ENCODE measurements around the gene TMC6. TPM values are rescaled to one million over a fixed set of nuclear protein-coding genes. Genes with fewer than 3 reads are reported as not detected.
A peak's percentile ranks its signal among the peaks of the same experiment; 100 is the strongest.

The TMC6 gene
- total and polyA plus RNA-seq, 2 of the 13 experiments (the other 11 are each of a cell fraction or from before 2014, with no cell fraction given) = 48.4 to 99.1 TPM

DNA sequence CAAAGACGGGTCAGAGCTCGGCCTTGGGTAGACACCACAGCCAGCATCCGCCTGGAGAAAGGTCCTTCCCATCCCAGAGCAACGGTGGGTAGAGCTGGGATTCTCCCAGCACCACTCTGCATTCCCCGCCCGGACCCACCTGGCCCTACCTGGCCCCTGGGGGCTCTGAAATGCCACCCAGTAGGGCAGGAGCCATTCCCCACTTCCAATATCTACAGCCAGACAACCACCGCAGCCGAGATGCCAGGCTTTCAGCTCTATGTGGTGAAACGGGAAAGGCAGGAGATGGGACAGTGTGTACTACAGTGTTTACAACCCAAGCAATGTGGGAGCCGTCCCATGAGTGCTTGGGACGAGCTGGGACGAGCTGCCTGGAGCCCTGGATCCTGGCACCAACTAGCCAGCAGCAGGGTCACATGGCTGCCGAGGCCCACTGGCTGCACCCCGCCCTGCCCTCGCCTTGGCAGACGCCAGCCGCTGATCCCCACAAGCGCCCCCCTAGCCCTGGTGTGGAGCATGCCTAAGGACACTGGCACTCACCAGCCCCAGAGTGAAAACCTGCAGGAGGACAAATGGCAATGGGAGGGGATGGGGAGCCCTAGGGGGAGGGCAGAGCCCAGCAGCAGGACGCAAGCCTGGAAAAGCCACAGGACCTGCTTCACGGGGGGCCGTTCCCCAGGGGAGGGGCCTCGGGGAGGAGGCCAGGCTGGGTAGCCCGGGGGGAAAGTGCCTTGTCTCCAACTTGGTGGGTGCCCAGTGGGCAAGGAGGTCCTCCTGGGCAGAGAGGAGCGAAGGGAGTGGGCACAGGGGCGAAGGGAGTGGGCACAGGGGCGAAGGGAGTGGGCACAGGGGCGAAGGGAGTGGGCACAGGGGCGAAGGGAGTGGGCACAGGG lies 13.5 kb downstream of the TMC6 start:
- Histone ChIP-seq H3K36me3 (replicated peaks in 1 of 2; ENCODE audit: control insufficient read depth in 1 of 2, insufficient read depth in 2 of 2, low read length in 2 of 2) (peaks cover 16 to 46% of the 10 kb centered on the region in 2 experiments), H4K20me1 (ENCODE audit: insufficient read depth, low read length) (peaks cover 16% of the 10 kb centered on the region; the same call in 1 of the 2 replicates), H2AFZ (ENCODE audit: low read length) (no peak overlapping the region), H3K79me2 (ENCODE audit: insufficient read depth, low read length) (no peaks in the 10 kb centered on the region), H3K4me3 (replicated peaks in 1 of 3; ENCODE audit: insufficient read depth in 1 of 3, low read depth in 2 of 3, low read length in 3 of 3) (no peak overlapping the region), H3K4me1 (ENCODE audit: insufficient read depth, low read length) (peaks cover 20% of the 10 kb centered on the region), H3K9me3 (ENCODE audit: low read length) (no peaks in the 10 kb centered on the region), H3K9ac (ENCODE audit: insufficient read depth, low read depth, low read length) (no peak overlapping the region), H3K27me3 (ENCODE audit: control insufficient read depth in 1 of 2, insufficient read depth in 2 of 2, low read length in 2 of 2) (no peaks in the 10 kb centered on the region), H3K4me2 (ENCODE audit: low read depth, low read length) (no peak overlapping the region), H3K27ac (ENCODE audit: extremely low read length, insufficient read depth, low read length) (no peak overlapping the region)
- in situ Hi-C loops (cut with HindIII; ENCODE audit: extremely low pct_ligation_motif_present, low pct_unique_long_range_greater_than_20kb) = loop anchor here (5.0 kb wide), 1 partner anchor 72 kb away; the partner anchor contains the start of genes AFMID and TK1
- ChIA-PET POLR2A (interaction anchor here (0.8 to 1.3 kb wide), 3 partner anchors 20 to 136 kb away, joined by 3 to 4 read pairs (median 3); no protein-coding TSS in a partner anchor), CTCF (ENCODE audit: low intra/inter-chr PET ratio, low total read pairs) (interaction anchor here (1.4 kb wide), 1 partner anchor 22 kb away, joined by 4 read pairs; no protein-coding TSS in a partner anchor)
- WGBS (ENCODE audit: low lambda C conversion rate) = 95% methylated on average over 21 of the region's 28 CpGs
- no TSS peak for BruUV-seq (replicated peaks)
- DNase-seq (ENCODE audit: low spot score) (no peak), FAIRE-seq (no peak), ATAC-seq (no peak)
- intact Hi-C loops (cut with micrococcal nuclease; ENCODE audit: unreplicated experiment) = loop anchor here (5.0 kb wide), 1 partner anchor 72 kb away; the partner anchor contains the start of genes AFMID and TK1
- peak; percentile 24 for TF ChIP-seq AGO2 (optimal IDR thresholded peaks at IDR 0.05; ENCODE audit: low read depth, low read length)
- TF ChIP-seq ZIK1 (CRISPR knock-in tag; IDR thresholded peaks at IDR 0.05; ENCODE audit: borderline replicate concordance, low read depth) = no peak
- TF ChIP-seq, protein P1, sequence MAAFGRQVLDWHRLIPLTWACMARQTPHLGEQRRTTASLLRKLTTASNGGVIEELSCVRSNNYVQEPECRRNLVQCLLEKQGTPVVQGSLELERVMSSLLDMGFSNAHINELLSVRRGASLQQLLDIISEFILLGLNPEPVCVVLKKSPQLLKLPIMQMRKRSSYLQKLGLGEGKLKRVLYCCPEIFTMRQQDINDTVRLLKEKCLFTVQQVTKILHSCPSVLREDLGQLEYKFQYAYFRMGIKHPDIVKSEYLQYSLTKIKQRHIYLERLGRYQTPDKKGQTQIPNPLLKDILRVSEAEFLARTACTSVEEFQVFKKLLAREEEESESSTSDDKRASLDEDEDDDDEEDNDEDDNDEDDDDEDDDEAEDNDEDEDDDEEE (CRISPR knock-in tag; IDR thresholded peaks at IDR 0.05) = 0 out of 2 replicates have a peak, but pooled peaks have one; percentile 28
- TF ChIP-seq EZH2 (conservative IDR thresholded peaks at IDR 0.05; ENCODE audit: low read depth, low read length) = no peak
- TF ChIP-seq ATF7 (IDR thresholded peaks at IDR 0.05) = no peak
- no peak for TF ChIP-seq ATF7 (CRISPR knock-in tag; IDR thresholded peaks at IDR 0.05)
- TF ChIP-seq HDAC2 (CRISPR knock-in tag; IDR thresholded peaks at IDR 0.05) = no peak
- TF ChIP-seq, protein P2, sequence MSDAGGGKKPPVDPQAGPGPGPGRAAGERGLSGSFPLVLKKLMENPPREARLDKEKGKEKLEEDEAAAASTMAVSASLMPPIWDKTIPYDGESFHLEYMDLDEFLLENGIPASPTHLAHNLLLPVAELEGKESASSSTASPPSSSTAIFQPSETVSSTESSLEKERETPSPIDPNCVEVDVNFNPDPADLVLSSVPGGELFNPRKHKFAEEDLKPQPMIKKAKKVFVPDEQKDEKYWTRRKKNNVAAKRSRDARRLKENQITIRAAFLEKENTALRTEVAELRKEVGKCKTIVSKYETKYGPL (CRISPR knock-in tag; IDR thresholded peaks at IDR 0.05) = no peak
- no peak for TF ChIP-seq ZFP62 (CRISPR knock-in tag; IDR thresholded peaks at IDR 0.05)
- TF ChIP-seq, protein P3, sequence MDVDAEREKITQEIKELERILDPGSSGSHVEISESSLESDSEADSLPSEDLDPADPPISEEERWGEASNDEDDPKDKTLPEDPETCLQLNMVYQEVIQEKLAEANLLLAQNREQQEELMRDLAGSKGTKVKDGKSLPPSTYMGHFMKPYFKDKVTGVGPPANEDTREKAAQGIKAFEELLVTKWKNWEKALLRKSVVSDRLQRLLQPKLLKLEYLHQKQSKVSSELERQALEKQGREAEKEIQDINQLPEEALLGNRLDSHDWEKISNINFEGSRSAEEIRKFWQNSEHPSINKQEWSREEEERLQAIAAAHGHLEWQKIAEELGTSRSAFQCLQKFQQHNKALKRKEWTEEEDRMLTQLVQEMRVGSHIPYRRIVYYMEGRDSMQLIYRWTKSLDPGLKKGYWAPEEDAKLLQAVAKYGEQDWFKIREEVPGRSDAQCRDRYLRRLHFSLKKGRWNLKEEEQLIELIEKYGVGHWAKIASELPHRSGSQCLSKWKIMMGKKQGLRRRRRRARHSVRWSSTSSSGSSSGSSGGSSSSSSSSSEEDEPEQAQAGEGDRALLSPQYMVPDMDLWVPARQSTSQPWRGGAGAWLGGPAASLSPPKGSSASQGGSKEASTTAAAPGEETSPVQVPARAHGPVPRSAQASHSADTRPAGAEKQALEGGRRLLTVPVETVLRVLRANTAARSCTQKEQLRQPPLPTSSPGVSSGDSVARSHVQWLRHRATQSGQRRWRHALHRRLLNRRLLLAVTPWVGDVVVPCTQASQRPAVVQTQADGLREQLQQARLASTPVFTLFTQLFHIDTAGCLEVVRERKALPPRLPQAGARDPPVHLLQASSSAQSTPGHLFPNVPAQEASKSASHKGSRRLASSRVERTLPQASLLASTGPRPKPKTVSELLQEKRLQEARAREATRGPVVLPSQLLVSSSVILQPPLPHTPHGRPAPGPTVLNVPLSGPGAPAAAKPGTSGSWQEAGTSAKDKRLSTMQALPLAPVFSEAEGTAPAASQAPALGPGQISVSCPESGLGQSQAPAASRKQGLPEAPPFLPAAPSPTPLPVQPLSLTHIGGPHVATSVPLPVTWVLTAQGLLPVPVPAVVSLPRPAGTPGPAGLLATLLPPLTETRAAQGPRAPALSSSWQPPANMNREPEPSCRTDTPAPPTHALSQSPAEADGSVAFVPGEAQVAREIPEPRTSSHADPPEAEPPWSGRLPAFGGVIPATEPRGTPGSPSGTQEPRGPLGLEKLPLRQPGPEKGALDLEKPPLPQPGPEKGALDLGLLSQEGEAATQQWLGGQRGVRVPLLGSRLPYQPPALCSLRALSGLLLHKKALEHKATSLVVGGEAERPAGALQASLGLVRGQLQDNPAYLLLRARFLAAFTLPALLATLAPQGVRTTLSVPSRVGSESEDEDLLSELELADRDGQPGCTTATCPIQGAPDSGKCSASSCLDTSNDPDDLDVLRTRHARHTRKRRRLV (CRISPR knock-in tag; IDR thresholded peaks at IDR 0.05) = no peak
- TF ChIP-seq, protein P4, sequence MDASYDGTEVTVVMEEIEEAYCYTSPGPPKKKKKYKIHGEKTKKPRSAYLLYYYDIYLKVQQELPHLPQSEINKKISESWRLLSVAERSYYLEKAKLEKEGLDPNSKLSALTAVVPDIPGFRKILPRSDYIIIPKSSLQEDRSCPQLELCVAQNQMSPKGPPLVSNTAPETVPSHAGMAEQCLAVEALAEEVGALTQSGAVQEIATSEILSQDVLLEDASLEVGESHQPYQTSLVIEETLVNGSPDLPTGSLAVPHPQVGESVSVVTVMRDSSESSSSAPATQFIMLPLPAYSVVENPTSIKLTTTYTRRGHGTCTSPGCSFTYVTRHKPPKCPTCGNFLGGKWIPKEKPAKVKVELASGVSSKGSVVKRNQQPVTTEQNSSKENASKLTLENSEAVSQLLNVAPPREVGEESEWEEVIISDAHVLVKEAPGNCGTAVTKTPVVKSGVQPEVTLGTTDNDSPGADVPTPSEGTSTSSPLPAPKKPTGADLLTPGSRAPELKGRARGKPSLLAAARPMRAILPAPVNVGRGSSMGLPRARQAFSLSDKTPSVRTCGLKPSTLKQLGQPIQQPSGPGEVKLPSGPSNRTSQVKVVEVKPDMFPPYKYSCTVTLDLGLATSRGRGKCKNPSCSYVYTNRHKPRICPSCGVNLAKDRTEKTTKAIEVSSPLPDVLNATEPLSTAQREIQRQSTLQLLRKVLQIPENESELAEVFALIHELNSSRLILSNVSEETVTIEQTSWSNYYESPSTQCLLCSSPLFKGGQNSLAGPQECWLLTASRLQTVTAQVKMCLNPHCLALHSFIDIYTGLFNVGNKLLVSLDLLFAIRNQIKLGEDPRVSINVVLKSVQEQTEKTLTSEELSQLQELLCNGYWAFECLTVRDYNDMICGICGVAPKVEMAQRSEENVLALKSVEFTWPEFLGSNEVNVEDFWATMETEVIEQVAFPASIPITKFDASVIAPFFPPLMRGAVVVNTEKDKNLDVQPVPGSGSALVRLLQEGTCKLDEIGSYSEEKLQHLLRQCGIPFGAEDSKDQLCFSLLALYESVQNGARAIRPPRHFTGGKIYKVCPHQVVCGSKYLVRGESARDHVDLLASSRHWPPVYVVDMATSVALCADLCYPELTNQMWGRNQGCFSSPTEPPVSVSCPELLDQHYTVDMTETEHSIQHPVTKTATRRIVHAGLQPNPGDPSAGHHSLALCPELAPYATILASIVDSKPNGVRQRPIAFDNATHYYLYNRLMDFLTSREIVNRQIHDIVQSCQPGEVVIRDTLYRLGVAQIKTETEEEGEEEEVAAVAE (CRISPR knock-in tag; IDR thresholded peaks at IDR 0.05; ENCODE audit: borderline replicate concordance) = no peak

Measured in HepG2 (cell line).